NCI-H1092 (cell line): ENCODE measurements around the gene SLC35G2.
A peak's percentile ranks its signal among the peaks of the same experiment; 100 is the strongest.
"Not testable (repeated sequence)": the region's sequence is repeated elsewhere in the genome, so short reads cannot be mapped to it uniquely, and the experiment has no call there.

Experiments
- DNase-seq: peaks from one replicate; lab custom pipeline; 2025; lab: John Stamatoyannopoulos, UW

The SLC35G2 gene

GRCh38 chr3:136818769-136819391 is at the start of gene SLC35G2:
Gene SLC35G2, plus strand, starts transcription at chr3:136819126. Its CDS starts 35,335 bp downstream, at chr3:136854461.
- DNase-seq, result peak; percentile 83

GRCh38 chr3:136772709-136773108 is 46.2 kb upstream of the SLC35G2 start:
- DNase-seq, result no peak

GRCh38 chr3:136778865-136779264 is 40.1 kb upstream of the SLC35G2 start:
- no peak for DNase-seq

GRCh38 chr3:136780741-136781140 is 38.2 kb upstream of the SLC35G2 start:
- no peak for DNase-seq

GRCh38 chr3:136783708-136784191 is 35.2 kb upstream of the SLC35G2 start:
- no peak for DNase-seq

- DNase-seq, result no peak
Observed at GRCh38 chr3:136787349-136787748, 31.6 kb upstream of the SLC35G2 start.

GRCh38 chr3:136788154-136788553 is 30.8 kb upstream of the SLC35G2 start:
- no peak for DNase-seq

GRCh38 chr3:136789976-136790375 is 28.9 kb upstream of the SLC35G2 start:
- no peak for DNase-seq

- no peak for DNase-seq
Observed at GRCh38 chr3:136790786-136791185, 28.1 kb upstream of the SLC35G2 start.

GRCh38 chr3:136792556-136793330 is 26.2 kb upstream of the SLC35G2 start:
- no peak for DNase-seq

GRCh38 chr3:136801146-136801545 is 17.8 kb upstream of the SLC35G2 start:
- DNase-seq, result not testable (repeated sequence)

- DNase-seq, result no peak
Observed at GRCh38 chr3:136802481-136802996, 16.4 kb upstream of the SLC35G2 start.

GRCh38 chr3:136804141-136804540 is 14.8 kb upstream of the SLC35G2 start:
- no peak for DNase-seq

GRCh38 chr3:136804813-136805212 is 14.1 kb upstream of the SLC35G2 start:
- DNase-seq, result no peak

- no peak for DNase-seq
Observed at GRCh38 chr3:136805795-136806194, 13.1 kb upstream of the SLC35G2 start.

GRCh38 chr3:136811701-136812100 is 7.2 kb upstream of the SLC35G2 start:
- no peak for DNase-seq

GRCh38 chr3:136817448-136817847 is 1.5 kb upstream of the SLC35G2 start:
- no peak for DNase-seq

- DNase-seq, result no peak
Observed at GRCh38 chr3:136818191-136818768, 646 bp upstream of the SLC35G2 start.

- DNase-seq, result peak; percentile 61
Observed at GRCh38 chr3:136819392-136819730, 435 bp downstream of the SLC35G2 start.

GRCh38 chr3:136819731-136820679 is 1.1 kb downstream of the SLC35G2 start:
- DNase-seq, result peak; percentile 61

GRCh38 chr3:136831461-136831860 is 12.5 kb downstream of the SLC35G2 start:
- no peak for DNase-seq
